ENCODE data around the gene LMTK2.

GRCh38 chr7:98256431-98256830 is 149.8 kb downstream of the LMTK2 start:
- TF ChIP-seq CTCF (conservative IDR thresholded peaks at IDR 0.05 in 1 of 2, IDR thresholded peaks at IDR 0.05 in 1 of 2; ENCODE audit: low read depth in 1 of 2, low read length in 2 of 2): no peak
- no peak for TF ChIP-seq EZH2 (IDR thresholded peaks at IDR 0.05; ENCODE audit: low read length, missing control alignments)

Data from fibroblast of lung (primary cell).